ENCODE data around the gene TRA2A.

DNA sequence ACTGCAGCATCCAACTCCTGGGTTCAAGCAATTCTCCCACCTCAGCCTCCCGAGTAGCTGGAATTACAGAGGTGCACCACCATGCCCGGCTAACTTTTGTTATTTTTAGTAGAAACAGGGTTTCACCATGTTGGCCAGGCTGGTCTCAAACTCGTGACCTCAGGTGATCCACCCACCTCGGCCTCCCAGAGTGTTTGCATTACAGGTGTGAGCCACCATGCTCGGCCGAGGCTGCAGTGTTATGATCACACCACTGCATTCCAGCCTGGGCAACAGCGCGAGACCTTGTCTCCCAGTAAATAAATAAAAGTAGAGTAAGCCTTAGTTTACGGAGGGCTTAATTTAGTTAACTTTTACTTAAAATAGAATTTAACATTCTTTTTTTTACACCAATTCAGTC lies 37.8 kb downstream of the TRA2A start:
- TF ChIP-seq CTCF (IDR thresholded peaks at IDR 0.05): no peak
- TF ChIP-seq JUN (IDR thresholded peaks at IDR 0.05): no peak
- TF ChIP-seq ZSCAN20 (CRISPR knock-in tag; IDR thresholded peaks at IDR 0.05): no peak
- no peak for TF ChIP-seq MAZ (IDR thresholded peaks at IDR 0.05; ENCODE audit: borderline replicate concordance, low read depth, low read length)
- no peak for TF ChIP-seq KDM5A (IDR thresholded peaks at IDR 0.05)
- no peak for TF ChIP-seq CHD2 (IDR thresholded peaks at IDR 0.05; ENCODE audit: low read length, partially characterized antibody)
- no peak for TF ChIP-seq HOXB13 (CRISPR knock-in tag; IDR thresholded peaks at IDR 0.05; ENCODE audit: low read depth)
